ENCODE measurements around the gene SETBP1.

Gene SETBP1

DNA sequence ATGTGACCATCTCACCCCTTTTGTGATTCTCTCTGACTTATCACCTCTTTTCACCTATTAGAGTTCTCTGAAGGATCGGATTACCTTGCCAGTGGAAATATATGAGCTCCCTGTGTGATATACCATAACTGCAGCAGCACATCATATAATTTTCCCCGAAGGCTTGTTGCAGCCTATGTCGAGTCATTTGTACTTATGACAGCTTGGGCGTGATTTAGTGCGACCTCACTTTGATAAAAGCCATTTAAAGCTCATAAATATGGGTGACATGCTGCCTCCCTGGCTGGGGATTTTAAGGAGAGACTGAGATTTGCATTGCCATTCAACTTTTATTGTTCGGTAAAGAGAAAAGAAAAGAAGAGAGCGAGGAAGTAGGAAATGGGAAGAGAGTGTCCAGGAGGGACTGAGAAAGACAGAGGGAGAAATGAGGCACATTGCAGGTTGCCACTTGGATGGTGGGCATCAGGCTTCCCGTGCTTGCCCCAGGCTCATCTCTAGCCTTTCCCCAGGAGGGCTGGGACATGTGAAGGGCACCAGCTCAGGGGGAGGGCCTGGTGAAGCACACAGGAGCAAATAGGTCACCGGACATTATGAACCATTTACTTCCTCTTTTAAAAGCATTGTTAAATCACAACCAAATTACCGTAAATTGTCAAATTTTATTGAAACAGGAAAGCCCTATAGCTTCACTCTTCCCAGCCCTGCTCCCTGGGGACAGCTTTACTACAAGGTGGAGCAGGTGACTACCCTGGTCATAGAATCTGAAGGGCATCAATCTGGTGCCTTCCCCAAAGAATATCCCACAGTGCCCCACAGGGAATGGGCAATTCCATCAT is 161.3 kb downstream of the SETBP1 start:
- DNase-seq (ENCODE audit: low read depth), result no peak

DNA sequence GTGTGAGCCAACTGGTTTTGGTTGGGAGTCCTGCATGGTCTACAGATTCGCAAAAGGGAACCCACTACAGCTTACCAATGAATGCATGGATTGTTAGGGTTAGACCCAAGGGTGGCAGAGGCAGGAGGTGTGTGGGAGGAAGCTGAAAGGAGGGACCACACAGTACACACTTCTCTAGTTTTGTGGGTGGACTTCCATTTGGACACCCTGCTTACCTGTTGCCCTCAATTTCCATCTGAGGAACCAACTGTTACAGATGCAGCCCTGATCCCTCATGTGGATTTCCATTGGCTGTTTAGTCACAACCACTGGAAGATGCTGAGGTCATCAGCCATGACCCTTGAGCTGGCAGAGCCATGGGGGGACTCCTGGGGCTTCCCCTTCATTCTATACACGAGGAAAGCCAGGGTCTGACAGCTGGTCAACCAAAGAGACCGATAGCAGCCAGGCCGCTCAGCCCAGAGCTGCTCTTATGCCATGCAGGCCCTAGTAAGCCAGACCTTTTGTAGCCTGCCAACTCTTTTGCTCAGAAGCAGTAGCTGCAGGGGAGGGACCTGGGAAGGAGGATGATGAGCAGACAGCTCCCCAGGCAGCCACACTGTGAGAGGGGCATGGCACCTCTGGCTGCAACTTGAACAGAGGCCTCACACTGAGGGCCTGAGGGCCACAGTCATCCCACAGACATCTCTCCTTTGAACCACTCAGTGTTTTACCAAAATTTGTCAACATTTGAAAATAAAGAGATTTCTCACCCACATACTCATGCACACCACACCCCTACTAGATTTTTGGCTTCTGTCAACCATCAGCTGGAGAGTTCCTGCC is 162.1 kb downstream of the SETBP1 start:
- DNase-seq (ENCODE audit: low read depth), result no peak

DNA sequence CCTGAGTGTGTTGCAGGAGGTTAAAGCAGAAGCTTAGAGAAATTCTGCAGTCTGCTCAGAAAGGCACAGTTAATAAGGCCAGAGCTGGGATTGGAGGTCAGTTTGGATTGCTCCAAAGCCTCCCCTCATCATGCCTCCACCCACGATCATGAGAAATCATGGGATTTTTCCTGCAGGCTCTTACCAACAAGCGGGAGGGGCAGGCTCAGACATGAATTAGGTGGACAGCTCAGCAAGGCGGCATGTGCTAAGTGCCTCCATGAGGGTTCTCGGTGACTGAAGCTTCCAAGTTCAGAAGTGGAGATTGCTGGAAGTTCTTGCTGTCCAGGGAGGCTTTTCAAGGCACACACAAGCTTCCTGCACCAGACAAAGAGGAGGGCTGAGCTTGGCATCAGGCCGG is 163.8 kb downstream of the SETBP1 start:
- DNase-seq (ENCODE audit: low read depth), result no peak

DNA sequence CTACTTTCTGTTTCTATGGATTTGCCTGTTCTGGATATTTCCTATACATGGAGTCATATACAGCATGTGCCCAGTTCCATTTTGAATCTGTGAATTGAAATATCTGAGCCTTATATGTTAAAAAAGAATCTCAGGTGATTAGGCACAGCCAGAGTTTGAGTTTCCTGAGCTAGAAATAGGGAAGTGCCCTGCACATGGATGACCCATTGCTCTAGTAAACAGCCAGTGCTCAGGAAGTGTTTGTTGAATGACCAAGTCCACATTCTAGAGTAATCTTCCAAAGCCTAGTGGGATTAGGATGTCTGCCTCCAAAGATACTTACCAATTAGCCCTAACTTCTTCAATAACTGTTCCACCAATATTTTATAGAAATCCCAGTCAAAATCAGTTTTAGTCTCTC is 165.8 kb downstream of the SETBP1 start:
- DNase-seq (ENCODE audit: low read depth), result no peak

DNA sequence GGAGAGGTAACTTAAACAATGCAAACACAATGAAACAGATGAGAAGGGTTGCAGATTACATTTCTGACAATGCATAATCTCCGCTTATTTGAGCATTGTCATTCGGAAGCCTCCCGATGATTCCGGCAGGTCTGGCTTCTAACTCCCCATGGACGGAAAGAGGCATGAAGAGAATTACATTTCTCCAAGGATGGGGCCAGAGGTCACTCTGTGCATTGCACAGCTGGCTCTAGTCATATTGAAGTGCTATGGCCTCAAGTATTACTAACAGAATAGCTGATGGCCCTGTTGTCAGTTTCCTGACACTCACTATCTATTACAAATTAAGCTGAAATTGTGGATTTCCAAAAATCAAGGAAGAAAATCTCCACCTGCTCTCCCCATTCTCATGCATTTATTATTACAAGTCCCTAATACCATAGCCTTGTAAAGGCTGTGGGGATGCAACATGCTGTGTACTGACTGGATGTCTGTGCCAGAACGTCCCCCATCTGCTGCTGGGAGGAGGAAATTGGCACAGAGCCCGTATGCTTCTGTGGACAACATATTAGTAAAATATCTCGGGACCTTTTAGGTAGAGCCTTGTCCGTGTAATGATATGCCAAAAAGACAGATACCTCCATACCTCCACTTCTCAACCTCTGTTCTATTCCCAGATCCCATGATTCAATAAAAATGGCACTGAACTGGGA is 168.1 kb downstream of the SETBP1 start:
- DNase-seq (ENCODE audit: low read depth), result no peak

DNA sequence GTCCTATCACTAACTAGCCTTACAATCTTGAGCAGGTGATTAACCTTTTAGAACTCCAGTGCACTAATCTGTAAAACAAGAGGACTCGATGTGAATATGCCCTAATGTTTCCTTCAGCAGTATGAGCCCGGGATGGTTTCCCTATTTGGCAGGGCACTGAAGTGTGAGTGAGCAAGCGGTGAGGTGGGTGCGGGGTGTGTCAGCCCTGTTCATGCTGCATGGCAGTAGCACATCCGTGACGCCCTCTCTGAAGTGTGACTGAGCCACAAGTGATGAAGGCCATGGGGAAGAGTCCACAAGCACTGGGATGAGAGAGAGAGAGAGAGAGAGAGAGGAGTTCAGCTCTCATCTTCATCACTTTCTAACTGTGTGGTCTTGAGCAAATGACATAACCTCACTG is 168.7 kb downstream of the SETBP1 start:
- DNase-seq (ENCODE audit: low read depth), result no peak

DNA sequence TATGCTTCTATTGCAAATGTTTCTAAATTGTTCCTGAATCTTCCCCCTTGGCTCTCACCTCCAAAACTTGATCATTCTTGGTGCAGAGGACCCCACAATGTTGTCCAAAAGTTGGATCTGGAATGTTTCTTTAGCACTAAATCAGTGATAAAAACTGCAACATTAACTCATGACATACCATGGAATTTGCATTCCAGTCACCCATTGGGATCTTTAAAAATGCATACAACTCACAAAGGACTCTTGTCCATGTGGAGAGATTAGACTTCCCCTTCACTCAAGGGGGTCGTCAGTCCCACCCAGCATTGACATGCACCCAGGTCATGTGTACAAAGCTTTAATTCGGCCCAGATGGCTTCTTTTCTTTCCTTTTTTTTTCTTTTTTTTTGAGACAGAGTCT is 169.3 kb downstream of the SETBP1 start:
- DNase-seq (ENCODE audit: low read depth), result no peak

DNA sequence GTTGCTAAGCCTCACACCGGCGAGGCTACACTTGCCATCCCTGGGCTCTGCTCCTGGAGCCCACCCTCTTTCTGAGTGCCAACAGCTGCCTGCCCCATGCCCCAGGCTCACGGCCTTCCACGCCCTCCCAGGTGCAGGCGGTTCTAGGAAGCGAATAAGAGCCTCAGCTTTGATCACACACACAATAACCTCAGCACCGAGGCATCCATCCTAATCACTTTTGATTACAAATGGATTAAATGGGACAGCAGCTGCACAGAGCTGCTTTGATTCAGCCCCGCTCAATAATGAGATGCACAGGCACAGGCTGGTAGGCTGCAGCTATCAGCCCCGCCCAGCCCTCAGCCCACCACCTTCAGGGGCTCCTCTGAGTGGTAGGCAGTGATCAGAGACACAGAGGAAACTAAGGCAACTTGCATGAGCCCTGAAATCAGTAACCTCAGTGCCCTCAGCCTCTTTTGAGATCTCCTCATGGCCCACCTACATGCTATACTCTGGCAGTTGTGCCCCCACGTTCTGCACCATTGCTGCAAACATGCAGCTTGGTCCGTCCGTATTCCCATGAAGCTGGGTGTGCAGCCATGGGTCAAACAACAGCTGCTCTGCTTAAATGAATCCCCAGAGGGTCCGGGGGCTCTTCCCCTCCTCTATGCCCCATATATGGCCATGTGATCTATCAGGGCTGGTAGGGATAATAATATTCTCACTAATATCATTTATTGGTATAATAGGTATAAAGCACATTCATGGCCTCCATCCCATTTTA is 171.4 kb downstream of the SETBP1 start:
- DNase-seq (ENCODE audit: low read depth), result no peak

DNA sequence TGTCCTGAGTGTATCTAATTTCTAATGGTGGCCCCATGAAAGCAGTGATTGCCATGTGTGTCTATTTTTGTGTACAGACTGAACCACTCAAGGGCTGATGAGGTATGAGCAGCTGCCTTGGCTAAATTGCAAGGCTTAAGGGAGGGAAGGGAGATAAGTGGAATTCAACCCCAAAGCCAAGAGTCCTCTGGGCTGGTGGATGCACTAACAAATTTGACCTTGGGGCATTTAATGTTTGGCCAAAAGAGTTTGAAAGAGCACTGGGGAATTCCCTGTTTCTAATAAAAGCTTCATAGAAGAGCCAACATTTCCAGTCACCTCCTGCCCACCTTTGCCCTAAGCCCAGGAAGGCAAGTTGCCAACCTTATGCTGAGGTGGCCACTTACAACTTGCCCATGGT is 172.1 kb downstream of the SETBP1 start:
- DNase-seq (ENCODE audit: low read depth), result no peak

DNA sequence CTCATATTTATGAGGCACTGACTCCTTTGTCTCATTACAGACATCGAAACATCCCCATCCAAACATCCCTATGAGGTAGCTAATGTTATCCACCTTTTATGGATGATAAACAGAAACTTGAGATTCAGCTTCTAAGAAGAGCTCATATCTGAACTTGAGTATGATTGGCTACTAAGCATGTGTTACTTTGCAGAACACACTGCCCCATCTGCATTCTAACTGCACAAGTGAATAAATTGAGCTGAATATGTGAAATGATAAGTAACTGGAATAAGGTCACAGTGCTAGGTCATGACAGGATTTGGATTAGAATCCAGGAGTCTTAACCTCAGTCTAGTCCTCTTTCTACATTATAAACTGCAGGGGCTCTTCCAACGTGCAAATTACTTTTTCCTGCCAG is 172.7 kb downstream of the SETBP1 start:
- no peak for DNase-seq (ENCODE audit: low read depth)

DNA sequence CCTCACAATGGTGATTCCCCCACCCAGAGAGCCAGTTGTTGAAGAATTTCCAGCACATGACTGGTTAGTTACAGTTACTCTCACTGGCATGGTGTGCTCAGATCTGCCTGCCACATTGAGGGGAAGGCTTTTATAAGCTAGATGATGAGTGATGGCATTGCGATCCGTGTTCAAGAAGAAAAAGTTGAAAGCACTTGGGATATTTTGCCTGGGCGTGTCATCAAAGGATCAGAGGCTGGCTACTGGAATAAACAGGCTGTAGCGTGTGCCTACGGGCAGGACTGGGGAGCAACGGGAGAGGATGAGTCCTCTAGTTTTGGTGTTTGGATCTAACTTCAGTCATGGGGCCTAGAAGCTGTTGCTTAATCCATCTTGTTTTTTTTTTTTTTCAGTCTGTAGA is 175.0 kb downstream of the SETBP1 start:
- DNase-seq (ENCODE audit: low read depth), result no peak

DNA sequence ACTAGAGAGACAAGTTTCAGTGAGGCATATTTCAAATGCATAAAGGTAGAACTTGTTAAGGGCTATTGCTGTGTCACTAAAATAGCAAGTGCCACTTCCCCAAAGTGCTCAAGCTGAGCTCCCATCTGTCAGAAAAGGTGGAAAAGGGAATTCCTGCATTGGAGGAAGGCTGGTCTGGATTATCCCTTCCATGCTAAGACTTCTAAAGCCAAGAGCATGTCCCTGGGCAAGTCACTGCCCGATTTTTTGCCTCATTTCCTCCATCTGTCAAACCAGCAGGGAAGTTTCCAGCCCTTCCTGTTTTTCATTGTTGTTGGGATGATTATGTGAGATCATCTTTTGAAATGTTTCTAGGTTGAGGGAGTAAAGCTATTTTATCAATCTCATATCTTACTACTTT is 175.5 kb downstream of the SETBP1 start:
- DNase-seq (ENCODE audit: low read depth), result no peak

DNA sequence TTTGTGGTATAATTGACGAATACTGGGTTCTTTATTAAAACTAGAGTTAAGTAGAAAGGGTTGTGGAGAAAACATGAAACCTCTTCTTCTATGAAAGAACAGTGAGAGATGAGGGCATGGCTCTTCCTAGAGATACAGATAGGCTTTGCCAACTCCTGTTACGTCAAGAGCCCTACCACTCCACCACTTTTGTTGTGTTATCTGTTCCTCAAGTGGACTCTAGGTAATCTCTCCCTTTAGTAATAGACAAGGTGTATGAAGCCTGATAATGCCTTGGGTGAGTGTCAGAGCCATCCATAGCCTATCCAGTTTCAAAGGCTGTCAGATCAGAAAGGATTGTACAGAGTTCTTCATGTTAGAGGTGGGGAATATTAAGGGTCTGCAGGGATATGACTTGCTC is 176.4 kb downstream of the SETBP1 start:
- no peak for DNase-seq (ENCODE audit: low read depth)

DNA sequence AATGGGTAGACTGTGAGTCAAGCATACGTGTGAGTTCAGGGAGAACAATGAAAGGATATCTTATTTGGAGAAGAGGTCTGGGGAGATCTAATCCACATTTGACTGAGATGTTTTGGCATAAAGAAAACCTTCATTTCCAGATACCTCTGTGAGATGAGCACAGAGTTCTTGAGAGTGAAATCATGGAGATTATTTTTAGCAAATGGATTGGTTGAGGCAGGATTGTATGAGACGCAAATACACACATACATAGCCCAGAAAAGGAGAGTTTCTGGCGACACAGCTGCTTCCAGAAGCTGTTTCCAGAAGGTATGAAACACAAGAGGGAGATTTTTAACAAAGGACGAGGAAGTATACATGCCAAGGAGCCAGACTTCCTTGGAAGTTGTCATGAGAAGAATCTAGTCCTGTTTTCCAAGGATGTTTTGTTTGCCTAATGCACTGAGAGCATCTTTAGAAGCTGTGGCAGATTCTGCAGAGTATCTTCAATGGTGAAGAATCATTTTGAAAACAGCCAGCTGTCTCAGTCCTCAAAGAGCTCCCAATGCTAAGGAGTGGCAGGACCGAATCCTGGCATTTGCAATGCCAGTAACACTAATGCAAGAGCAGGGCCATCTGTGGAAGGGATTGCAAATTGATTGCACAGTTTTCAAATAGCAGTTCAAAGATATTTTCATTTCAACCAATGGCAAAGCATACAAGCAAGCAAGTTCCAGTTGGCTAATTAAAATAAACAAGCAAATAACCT is 177.2 kb downstream of the SETBP1 start:
- no peak for DNase-seq (ENCODE audit: low read depth)

DNA sequence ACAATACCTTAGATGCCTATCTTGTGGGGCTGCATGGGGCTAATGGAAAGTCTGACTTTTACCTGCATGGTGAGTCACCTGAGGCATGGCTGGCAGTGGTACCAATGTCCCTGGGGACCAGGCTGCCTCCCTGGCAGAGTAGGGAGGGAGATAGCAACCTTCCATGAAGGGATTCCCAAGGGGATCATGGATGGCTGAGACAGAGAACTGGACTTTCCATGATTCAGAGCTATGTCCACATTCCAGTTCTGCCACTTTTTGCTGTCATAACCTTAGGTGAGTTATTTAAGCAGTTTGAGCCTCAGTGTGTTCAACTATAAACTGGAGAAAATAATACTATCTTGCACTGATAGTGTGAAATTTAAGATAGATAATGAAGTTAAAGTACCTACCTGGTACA is 178.6 kb downstream of the SETBP1 start:
- no peak for DNase-seq (ENCODE audit: low read depth)

DNA sequence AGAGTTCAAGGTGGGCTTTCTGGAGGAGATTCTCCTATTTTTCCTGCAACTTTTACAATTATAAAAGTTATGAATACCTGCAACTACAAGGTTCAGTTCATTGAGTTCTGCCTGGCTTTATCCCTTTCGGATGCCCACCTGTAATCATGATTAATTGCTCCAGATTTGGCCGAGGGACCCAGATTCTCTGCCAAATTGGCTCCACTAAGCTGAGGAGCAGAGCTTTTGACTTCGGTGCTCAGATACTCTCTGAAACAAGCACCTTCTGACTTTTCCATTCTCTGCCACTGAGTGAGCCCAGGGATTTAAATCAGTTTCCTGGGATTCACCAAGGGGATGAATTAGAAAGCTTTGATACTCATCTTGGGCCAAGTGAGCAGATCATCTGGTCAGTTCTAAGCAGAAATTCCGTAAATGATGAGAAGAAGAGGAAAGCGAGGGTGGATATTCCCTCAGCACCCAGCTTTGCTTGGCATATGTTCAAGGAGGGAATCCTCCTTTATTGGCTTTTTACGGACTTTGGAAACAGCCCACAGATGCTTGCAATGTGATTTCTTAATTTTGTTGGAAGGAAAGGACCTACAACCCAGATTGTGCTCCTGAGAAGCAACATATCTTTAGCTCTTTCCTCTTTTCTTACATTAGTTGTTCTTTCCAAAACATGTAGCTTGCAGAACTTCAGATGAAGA is 179.2 kb downstream of the SETBP1 start:
- DNase-seq (ENCODE audit: low read depth), result no peak

DNA sequence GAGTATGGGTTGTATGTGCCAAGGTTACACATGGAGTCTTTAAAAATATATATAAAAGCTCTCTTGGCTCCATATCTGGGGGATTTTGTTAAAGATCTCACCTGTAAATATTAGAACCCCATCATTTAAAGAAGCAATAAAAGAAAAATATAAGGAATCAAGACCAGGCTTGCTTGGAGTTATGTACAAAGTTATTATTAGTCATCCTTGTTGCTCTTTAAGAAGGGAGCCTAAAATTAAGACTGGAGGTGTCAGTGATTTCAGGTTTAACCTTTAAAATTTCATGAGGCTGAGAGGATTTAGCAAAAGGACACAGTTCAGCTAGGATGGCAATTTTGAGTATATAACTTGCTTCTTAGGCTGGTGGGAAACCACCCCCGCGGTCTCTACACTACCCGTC is 181.4 kb downstream of the SETBP1 start:
- DNase-seq (ENCODE audit: low read depth), result no peak

DNA sequence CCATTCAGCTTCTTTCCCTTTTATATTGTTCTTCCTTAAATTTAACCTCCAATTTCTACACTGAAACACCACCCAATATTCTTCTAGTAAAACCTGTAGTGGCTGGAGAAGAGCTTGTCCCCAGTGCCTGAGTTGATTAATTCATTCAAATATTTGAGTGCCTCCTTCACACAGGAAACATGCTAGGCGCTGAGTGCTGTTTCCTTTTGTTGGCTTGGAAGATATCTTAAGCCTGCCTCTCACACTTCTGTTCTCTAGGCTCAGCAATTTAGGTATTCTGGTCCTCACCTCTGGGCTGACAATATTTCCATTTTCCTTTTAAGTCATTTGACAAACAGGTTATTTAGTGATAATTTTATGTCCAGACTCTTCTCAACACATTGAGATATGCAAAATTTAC is 185.4 kb downstream of the SETBP1 start:
- DNase-seq (ENCODE audit: low read depth), result no peak

DNA sequence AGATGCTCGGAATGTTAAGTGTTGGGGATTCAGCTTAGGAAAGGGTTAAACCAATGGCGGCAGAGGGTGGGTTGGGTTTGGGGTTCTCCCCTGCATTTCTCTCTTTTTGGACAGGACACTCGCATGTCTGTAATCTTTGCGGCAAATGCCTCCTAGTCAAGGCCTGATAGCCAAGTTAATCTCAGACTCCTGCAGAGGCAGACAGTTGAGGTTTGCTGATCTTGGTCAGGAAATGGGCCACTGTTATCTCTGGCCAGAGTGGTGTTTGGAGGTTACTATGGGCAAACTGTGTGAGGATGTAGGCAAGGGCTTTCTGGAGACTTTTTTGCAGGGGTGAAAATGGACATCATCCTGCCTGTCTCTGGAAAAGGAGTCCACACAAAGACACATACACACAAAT is 188.8 kb downstream of the SETBP1 start:
- no peak for DNase-seq (ENCODE audit: low read depth)

DNA sequence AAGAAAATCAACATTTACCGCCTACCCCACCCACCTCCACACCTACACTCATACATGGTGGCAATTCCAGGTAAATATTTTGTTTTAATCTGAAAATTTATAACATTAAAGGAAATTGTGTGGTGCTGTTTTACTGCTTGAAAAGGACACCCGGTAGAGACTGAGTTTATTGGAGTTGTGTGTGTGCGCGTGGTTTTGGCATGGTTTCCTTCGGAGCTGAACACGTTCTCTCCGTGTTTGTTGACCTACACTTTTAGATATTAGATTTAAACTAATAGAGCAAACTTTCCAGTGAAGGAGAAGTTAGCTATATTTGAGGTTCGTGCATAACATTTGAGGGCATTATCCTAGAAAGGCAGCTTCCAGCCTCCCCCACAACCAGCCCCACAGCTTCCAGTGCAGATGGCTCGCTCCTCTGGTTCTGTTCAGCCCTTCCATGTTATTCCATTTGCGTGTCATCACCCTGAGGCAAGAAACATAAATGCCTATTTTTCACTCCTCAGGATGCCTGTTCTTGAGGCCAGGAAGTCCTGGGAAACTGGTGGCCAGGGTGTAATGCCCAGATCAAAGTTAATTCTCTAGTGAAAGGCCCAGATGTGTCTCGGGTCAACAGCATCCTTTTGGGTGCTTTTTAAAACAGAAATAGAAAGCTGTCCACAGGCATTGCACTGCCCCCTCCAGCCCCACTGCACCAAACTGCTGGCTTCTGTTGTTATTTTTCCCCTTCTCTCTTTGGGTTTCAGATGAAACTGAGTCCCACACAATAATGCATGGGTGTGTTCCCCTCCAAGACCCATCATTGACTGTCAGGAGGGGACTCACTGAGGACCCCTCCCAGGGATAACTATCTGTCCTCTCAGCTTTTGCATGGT is 190.2 kb downstream of the SETBP1 start:
- no peak for DNase-seq (ENCODE audit: low read depth)

Measured in T follicular helper cell (primary cell).